ENCODE data around the gene KLHL20.
A peak's percentile ranks its signal among the peaks of the same experiment; 100 is the strongest.
"Not testable (repeated sequence)": the region's sequence is repeated elsewhere in the genome, so short reads cannot be mapped to it uniquely, and the experiment has no call there.

KLHL20 gene

GRCh38 chr1:173749137-173749536, 34.4 kb downstream of the KLHL20 start:
- FAIRE-seq = no peak

GRCh38 chr1:173753830-173754229, 39.0 kb downstream of the KLHL20 start:
- FAIRE-seq (no peak), DNase-seq (ENCODE audit: low spot score) (no peak)

More at GRCh38 chr1:173749137-173749536, 34.4 kb downstream of the KLHL20 start:
- DNase-seq (ENCODE audit: low spot score) = no peak

GRCh38 chr1:173757666-173758065, 42.9 kb downstream of the KLHL20 start:
- no peak for FAIRE-seq

GRCh38 chr1:173758110-173758509, 43.3 kb downstream of the KLHL20 start:
- DNase-seq (ENCODE audit: low spot score) = no peak
- FAIRE-seq = no peak

More at GRCh38 chr1:173757666-173758065, 42.9 kb downstream of the KLHL20 start:
- no peak for DNase-seq (ENCODE audit: low spot score)

GRCh38 chr1:173758980-173759379, 44.2 kb downstream of the KLHL20 start:
- FAIRE-seq (no peak), DNase-seq (ENCODE audit: low spot score) (no peak)

GRCh38 chr1:173764331-173764730, 49.5 kb downstream of the KLHL20 start:
- not testable (repeated sequence) for FAIRE-seq

GRCh38 chr1:173768206-173768605, 53.4 kb downstream of the KLHL20 start:
- no peak for FAIRE-seq
- DNase-seq (ENCODE audit: low spot score) = no peak

More at GRCh38 chr1:173764331-173764730, 49.5 kb downstream of the KLHL20 start:
- not testable (repeated sequence) for DNase-seq (ENCODE audit: low spot score)

- DNase-seq (ENCODE audit: low spot score) = no peak
These were observed 54.0 kb downstream of the KLHL20 start for GRCh38 chr1:173768827-173769226.

GRCh38 chr1:173770330-173770729, 55.5 kb downstream of the KLHL20 start:
- not testable (repeated sequence) for DNase-seq (ENCODE audit: low spot score); FAIRE-seq

More at GRCh38 chr1:173768827-173769226, 54.0 kb downstream of the KLHL20 start:
- no peak for FAIRE-seq

- no peak for DNase-seq (ENCODE audit: low spot score)
- FAIRE-seq = no peak
These were observed 56.8 kb downstream of the KLHL20 start for GRCh38 chr1:173771560-173771959.

GRCh38 chr1:173775578-173776226, 60.9 kb downstream of the KLHL20 start:
- FAIRE-seq (no peak), DNase-seq (ENCODE audit: low spot score) (no peak)

- FAIRE-seq (no peak), DNase-seq (ENCODE audit: low spot score) (no peak)
These were observed 65.2 kb downstream of the KLHL20 start for GRCh38 chr1:173779936-173780335.

- FAIRE-seq (no peak), DNase-seq (ENCODE audit: low spot score) (no peak)
These were observed 70.2 kb downstream of the KLHL20 start for GRCh38 chr1:173784997-173785396.

GRCh38 chr1:173789841-173790240, 75.1 kb downstream of the KLHL20 start:
- FAIRE-seq (no peak), DNase-seq (ENCODE audit: low spot score) (no peak)

GRCh38 chr1:173798078-173798477, 83.3 kb downstream of the KLHL20 start:
- FAIRE-seq (no peak), DNase-seq (ENCODE audit: low spot score) (no peak)

- FAIRE-seq; DNase-seq (ENCODE audit: low spot score): not testable (repeated sequence)
These were observed 85.2 kb downstream of the KLHL20 start for GRCh38 chr1:173799995-173800394.

- DNase-seq (ENCODE audit: low spot score) = no peak
- FAIRE-seq = no peak
These were observed 88.2 kb downstream of the KLHL20 start for GRCh38 chr1:173802961-173803360.

- DNase-seq (ENCODE audit: low spot score); FAIRE-seq: not testable (repeated sequence)
These were observed 98.9 kb downstream of the KLHL20 start for GRCh38 chr1:173813654-173814053.

GRCh38 chr1:173818459-173818858, 103.7 kb downstream of the KLHL20 start:
- FAIRE-seq (no peak), DNase-seq (ENCODE audit: low spot score) (no peak)

GRCh38 chr1:173821680-173822079, 106.9 kb downstream of the KLHL20 start:
- FAIRE-seq (no peak), DNase-seq (ENCODE audit: low spot score) (no peak)

- no peak for DNase-seq (ENCODE audit: low spot score)
- FAIRE-seq = no peak
These were observed 109.1 kb downstream of the KLHL20 start for GRCh38 chr1:173823781-173824314.

- peak; percentile 83 for FAIRE-seq
- DNase-seq (ENCODE audit: low spot score) = peak; percentile 89
These were observed 109.7 kb downstream of the KLHL20 start, which contains the start of the genes CENPL and DARS2 for GRCh38 chr1:173824315-173825081. TSS of gene CENPL (minus strand) at chr1:173824883. CDS start at chr1:173811299, 13,584 bp downstream. TSS of gene DARS2 (plus strand) at chr1:173824673. CDS start at chr1:173825230, 557 bp downstream.

Measured in RCC 7860 (cell line).